NCI-H345 (cell line): Measurements from ENCODE around the gene GSTM4.

Experiments used
- DNase-seq: peaks from one replicate; lab custom pipeline; 2025; lab: John Stamatoyannopoulos, UW

Gene GSTM4

GRCh38 chr1:109624201-109625010 lies 31.5 kb upstream of the GSTM4 start:
- no peak for DNase-seq

- DNase-seq, result no peak
Observed at GRCh38 chr1:109625176-109625575, 30.7 kb upstream of the GSTM4 start.

DNA sequence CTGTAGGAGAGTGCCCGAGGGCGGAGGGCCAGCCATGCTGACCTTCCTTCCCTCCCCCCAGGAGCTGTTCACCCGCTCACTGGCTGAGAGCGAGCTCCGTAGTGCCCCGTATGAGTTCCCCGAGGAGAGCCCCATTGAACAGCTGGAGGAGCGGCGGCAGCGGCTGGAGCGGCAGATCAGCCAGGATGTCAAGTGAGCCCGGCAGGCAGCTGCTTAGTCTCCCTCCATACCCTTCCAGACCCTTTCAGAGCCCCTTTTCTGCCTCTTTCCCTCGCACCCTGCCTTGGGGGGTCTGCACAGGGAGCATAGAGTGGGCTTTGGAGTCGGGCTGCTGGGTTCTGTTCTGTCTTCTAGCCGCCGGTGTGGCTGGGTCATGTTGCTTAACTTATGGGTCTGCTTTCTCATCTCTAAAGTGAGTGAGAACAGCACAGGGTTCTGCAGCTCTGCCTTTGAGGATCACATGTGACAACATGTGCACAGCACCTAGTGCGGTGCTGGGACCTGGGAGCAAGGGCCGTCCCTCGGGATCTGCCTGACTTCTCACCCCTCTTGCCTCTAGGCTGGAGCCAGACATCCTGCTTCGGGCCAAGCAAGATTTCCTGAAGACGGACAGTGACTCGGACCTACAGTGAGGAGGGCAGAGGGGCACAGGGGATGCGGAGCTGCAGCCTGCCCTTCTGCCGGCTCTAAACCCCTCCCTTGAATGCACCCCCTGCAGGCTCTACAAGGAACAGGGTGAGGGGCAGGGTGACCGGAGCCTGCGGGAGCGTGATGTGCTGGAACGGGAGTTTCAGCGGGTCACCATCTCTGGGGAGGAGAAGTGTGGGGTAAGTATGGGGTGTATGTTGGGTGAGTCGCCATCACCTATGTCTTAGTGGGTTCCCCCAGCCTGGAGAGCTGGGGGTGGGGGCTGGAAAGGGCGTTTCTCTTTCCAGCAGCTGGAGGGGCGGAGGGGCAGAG lies 30.0 kb upstream of the GSTM4 start:
- no peak for DNase-seq

- DNase-seq, result no peak
Observed at GRCh38 chr1:109626682-109627408, 29.1 kb upstream of the GSTM4 start.

GRCh38 chr1:109627692-109628399 lies 28.1 kb upstream of the GSTM4 start:
- DNase-seq, result no peak

GRCh38 chr1:109628540-109629321 lies 27.2 kb upstream of the GSTM4 start:
- no peak for DNase-seq

- DNase-seq, result no peak
Observed at GRCh38 chr1:109629372-109630030, 26.4 kb upstream of the GSTM4 start.

- DNase-seq, result peak; percentile 19
Observed at GRCh38 chr1:109630081-109630897, 25.6 kb upstream of the GSTM4 start.

DNA sequence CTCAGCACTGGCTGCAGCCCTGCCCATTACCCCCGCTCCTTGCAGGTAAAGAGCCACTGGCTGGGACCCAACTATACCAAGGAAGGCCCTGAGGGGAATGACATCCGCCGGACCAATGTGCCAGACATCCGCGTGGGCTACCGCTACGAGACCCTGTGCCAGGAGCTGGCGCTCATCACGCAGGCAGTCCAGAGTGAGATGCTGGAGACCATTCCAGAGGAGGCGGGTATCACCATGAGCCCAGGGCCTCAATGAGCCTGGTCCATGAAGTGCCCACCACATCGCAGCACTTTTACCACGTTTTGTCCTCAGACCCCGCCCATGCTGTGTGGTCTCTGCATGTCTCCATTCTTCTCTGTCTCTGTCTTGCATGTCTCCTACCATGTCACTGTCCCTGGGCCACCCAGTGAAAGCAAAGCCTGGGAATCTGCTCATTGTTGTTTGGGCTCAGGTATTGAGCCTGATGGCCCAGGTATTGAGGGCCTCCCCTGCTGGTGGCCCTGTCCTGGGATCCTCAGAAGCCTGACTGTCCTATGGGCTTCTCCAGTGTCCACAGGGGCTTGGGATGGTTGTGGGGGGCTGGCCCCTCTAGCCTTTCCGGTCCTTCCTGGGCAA lies 24.9 kb upstream of the GSTM4 start:
- no peak for DNase-seq

GRCh38 chr1:109631513-109632505 lies 24.1 kb upstream of the GSTM4 start:
- DNase-seq, result no peak

- peak; percentile 74 for DNase-seq
Observed at GRCh38 chr1:109632671-109633346, 23.1 kb upstream of the GSTM4 start.

DNA sequence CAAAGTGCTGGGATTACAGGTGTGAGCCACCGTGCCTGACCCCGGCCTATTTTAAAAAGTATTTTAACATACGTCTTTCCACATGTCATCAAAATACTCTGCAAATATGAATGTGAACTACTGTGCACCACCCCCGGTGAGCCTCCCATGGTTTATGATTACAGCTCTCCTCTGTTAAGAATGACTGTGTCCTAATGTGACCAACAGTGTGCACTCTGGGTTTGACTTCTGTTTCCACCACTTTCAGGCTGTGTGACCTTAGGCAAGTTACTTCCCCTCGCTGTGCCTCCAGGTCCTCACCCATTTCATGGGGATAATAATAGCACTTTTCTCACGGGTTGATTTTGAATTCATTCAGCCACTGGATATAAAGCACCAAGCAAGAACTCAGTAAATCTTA lies 21.6 kb upstream of the GSTM4 start:
- no peak for DNase-seq

DNA sequence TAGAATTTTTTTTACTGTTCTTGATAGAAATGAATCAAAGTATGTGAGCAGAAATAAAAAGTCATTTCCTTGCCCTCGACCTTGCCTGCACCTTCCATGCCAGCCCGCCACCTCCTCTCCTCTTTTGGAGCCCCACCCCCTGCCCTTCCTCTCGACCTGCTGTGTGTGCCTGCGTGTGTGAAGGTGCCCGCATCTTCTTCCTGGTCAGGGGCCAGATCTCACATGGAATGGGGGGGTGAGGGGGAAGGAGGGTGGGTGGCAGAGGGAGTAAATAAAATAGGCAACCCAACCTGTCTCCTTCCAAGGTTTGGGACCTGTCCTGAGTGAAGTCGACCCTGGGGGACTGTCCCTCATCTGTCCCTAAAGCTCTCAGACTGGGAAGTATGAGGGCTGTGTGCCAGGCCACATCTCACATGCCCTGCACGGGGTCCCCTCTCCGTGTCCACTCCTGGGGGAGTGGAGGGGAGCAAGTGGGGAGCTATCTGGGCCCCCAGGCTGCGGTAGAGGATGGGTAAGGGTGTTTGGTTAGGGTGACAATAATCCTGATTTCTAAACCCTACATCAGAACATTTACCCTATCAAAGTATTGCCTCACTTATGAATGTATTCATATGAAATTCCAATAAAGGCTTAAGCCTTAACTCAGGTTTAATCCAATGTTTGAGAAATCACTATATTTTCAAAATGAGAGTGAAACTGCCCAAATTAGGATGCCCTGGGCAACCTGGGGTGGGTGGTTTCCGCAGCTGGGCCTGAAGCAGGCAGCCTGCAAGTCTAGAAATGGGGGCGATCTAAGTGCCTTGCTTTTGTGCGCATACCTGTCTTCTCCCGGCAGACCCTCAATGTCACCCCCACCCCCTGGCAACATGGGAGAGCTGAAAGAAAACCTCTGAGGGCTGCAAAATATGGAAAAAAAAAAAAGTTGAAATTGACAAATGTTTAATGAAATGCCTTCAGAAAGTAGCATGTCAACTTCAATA lies 20.8 kb upstream of the GSTM4 start:
- no peak for DNase-seq

DNA sequence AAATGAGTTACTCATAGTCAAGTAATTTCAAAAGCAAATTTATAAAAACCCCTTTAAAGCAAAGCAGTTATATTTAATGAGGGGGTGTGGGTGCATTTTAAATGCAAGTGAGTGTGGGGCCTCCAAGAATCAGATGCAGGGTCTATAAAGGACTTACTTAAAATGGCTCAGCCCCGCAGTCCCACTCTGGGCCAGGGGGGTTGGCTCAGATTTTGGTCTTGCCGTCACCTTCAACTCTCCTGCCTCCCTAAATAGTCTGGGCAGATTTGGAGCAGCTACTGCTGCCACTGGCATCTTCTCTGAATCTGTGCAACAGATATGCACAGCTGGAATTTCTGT lies 20.1 kb upstream of the GSTM4 start:
- no peak for DNase-seq

GRCh38 chr1:109636201-109636952 lies 19.5 kb upstream of the GSTM4 start:
- no peak for DNase-seq
